ENCODE data around the gene RINT1.
"Not testable (repeated sequence)": the region's sequence is repeated elsewhere in the genome, so short reads cannot be mapped to it uniquely, and the experiment has no call there.

RINT1 gene

DNA sequence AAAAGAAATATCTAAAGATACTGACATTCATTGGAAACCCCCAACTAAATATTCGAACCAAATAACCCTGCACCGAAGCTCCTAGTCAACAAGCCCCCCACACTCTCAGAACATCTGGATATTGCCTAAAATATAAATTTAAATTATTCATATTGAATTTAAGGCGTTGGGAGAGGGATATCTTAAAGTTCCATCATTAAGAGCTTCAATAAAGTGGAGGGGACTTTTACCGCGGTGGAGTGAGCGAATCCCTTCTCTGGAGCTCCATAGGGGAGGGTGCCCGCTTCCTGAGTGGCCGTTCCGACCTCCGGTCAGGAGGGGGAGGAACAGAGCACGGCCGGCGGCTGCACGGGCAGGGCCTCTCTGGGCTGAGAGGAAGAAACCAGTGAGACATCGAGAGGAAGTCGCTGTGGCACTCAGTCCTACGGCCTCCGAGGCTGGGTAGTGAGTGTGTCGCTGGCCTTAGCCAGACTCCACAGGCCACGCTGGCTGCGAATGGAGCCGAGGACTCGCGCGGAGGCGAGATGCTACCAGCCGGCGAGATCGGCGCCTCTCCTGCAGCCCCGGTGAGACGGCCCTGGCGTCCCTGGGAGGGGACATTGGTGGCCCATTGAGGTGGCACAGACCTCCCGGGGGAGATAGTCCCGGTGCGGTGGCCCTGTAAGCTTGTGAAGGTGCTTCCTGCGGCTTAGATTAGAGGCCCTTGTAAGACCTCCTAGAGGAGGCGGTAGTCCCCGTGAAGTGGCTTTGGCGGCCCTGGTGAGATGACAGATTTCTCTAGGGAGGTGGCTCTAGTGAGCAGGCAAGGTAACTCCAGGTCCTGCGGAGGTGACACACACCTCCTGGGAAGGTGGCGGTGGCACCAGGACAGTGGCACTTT, at the start of gene RINT1:
RINT1 (plus strand) TSS at position 410 of the 880 bp plus-strand sequence; CDS start at position 525, 115 bp downstream.
- peak; percentile 95 for DNase-seq

- no peak for DNase-seq
These were observed 44.1 kb upstream of the RINT1 start for GRCh38 chr7:105487579-105488571.

GRCh38 chr7:105489409-105489808, 42.6 kb upstream of the RINT1 start:
- no peak for DNase-seq

DNA sequence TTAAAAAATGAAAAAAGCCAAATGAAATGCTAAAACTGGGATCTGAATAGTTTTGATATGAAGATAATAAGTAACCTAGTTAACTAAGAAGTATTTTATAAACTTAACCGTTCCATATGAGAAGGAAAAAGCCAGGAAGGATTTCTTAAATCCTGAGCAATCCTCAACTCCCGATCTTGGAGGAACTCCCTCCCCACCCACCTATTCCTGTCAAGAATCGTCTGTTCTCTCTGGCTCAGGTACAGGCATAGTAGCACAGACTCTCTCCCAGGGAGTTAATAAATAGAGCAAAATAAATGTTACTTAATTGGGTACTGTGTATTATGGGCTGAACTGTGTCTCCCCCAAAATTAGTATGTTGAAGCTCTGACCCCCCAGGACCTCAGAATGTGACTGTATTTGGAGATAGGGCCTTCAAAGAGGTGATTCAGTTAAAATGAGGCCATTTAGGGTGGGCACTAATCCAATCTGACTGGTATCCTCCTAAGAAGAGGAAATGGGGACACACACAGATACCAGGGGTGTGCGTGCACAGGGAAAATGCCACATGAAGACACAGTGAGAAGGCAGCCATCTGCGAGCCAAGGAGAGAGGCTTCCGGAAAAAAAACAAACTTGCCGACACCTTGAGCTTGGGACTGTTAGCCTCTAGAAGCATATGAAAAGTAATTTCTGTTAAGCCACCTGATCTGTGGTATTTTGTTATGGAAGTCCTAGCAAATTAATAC, 38.6 kb upstream of the RINT1 start:
- DNase-seq: no peak

DNA sequence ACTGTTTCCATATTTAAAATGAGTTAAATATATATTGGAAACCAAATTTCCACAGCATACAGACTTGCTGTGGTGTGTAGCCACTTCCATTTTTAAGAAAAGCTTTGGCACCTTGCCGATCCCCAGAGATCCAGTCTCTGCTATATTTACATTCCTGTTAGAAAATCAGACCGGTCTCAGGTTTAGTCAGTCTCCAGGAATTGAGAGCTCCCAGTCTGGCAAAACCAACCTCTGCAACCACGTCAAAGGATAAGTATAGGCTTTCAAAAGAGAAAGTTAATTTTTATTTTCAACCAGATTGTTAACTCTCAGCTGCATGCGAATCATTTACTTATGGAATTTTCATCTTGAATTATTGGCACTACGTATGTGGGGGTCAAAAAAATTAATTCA, 38.1 kb upstream of the RINT1 start:
- DNase-seq: peak; percentile 50

- DNase-seq: no peak
These were observed 35.5 kb upstream of the RINT1 start for GRCh38 chr7:105496521-105496920.

- DNase-seq: no peak
These were observed 35.0 kb upstream of the RINT1 start for GRCh38 chr7:105497016-105497415.

DNA sequence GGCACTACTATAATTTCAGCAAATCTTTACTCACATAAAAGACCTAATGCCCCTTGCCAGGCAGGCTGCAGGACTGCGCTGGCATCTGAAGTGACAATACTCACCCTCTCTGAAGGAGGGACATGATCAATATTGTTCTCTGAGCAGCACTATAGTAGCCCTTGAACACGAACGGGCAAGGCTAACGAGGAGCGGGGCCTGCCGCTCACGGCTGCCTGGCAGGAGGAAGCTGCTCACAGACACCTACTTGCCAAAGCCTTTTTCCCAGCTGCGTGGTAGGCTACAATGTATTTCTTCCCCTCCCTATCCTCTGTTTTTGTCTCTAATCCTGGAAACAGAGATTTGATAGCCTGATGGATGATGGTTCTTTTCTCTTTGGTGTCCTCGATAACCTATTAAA, 29.8 kb upstream of the RINT1 start:
- DNase-seq: no peak

- DNase-seq: no peak
These were observed 19.6 kb upstream of the RINT1 start for GRCh38 chr7:105512415-105512814.

DNA sequence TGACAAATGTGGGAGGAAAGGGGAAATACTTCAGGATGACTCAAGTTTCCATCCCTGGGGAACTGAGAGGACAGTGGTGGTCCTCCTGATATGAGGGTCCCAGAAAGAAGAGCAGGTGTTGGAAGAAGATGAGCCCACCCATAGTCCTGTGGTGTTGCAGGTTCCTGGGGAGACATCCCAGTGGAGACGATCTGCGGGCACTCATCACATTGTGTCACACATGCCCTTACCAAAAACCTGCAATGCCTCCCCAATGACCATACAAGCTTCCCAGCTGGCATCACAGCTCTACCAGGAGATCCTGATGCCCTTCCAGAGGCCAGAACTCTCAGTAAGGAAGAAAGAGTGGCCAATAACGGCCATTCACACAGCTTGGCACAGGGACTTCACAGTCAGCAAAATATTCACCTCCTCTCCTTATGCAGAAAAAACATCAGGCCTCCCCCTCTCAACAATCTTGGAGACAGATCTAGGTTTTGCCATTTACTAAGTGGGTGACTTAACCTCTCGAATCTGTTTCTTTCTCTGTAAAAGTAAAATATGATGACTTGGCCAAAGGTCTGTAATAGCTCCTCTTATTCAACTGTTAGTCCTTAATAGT, 19.0 kb upstream of the RINT1 start:
- no peak for DNase-seq

DNA sequence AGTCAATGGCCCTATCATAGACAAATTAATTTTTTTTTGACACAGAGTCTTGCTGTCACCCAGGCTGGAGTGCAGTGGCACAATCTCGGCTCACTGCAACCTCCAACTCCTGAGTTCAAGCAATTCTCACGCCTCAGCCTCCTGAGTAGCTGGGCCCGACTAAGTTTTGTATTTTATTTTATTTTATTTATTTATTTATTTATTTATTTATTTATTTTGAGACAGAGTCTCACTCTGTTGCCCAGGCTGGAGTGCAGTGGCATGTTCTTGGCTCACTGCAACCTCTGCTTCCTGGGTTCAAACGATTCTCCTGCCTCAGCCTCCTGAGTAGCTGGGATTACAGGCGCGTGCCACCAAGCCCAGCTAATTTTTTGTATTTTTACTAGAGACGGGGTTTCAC, 16.4 kb upstream of the RINT1 start:
- not testable (repeated sequence) for DNase-seq

GRCh38 chr7:105519353-105519752, 12.6 kb upstream of the RINT1 start:
- no peak for DNase-seq

DNA sequence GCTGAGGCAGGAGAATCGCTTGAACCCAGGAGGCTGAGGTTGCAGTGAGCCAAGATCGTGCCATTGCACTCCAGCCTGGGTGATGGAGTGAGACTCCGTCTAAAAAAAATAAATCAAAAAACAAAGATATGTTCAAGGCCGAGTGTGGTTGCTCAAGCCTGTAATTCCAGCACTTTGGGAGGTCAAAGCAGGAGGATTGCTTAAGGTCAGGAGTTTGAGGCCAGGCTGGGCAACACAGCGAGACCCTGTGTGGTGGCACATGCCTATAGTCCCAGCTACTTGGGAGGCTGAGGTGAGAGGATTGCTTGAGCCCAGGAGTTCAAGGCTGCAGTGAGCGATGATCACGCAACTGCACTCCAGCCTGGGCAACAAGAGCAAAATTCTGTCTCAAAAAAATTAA, 11.4 kb upstream of the RINT1 start:
- not testable (repeated sequence) for DNase-seq

DNA sequence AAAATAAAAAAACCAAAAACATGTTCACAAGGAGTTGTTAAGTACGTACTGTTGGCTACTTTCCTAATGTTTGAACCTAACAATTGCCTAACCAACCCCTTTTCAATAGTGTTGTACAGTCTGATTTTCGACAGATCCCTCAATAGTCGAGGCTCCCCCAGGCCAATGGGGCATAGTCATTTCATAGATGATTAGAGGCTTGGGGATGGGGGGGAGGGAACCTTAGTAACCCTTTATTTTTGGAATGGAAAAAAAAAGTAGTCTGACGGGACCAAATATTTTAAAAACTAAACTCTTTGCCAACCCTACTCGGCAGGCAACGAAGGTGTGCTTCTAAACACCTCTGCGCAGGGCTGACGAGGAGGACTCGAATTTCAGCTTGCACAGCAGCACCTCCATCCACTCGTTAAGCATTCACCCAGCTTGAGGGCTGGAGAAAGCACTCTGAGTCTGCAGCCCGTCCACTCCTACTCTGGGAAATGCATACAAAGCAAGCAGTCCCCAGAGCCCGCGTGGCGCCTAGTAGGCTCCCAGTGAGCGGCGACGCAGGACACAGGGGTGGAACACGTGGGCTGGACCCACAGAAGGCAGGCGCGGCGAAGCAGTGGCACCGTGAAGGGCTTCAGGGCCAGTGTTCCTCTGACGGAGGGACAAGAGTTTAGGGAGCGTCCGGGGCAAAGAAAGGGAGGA, 10.8 kb upstream of the RINT1 start:
- DNase-seq: no peak

DNA sequence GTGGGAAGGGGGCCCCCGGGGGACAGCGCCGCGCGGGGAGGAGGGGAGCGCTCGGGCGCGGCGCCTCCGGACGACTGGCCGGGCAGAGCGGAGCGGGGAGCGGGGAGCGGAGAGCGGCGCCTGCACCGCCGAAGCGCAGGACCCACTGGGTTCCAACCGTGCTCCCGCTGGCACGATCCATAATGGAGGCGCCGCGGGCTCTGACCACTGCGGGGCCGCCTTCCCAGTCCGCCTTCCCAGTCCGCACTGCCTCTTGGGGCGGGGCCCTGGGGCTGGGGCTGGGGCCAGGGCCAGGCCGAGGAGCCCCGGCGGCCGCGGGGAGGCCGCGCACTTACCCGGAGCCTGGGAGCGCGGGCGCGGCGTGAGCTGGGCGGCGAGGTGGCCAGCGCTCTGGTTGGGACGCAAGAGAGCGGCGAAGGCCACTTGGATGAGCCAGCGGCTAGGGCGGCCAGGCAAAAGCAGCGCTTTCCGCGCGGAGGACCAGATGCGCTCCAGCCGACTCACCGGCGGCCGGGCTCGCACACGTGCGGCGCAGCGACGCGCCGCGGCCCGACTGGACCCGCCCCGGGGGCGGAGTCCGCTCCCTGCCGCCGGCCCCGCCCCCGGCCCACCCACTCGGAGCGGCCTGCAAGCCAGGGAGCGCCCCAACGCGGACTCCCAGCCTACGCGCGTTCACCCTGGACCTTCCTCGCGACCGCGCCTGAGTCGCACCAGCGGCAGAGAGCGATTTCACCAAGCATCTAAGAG, 10.1 kb upstream of the RINT1 start, which contains the start of gene PUS7:
PUS7 (minus strand) TSS at position 555 of the 747 bp plus-strand sequence. CDS start 13,759 bp downstream, outside the sequence.
- peak; percentile 93 for DNase-seq

GRCh38 chr7:105524423-105524822, 7.6 kb upstream of the RINT1 start:
- DNase-seq: not testable (repeated sequence)

DNA sequence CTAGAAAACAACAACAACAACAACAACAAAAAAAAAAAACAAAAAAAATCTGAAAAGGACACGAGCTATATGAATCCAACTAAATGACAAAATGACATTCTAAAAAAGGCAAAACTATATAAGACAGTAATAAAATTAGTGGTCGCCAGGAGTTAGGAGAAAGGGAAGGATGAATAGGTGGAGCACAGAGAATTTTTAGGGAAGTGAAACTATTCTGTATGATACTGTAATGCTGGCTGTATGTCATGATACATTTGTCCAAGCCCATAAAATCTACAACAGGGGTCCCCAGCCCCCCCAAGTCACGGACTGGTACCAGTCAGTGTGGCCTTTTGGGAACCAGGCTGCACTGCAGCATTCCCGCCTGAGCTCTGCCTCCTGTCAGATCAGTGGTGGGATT, 7.2 kb upstream of the RINT1 start:
- no peak for DNase-seq

GRCh38 chr7:105527737-105528136, 4.3 kb upstream of the RINT1 start:
- DNase-seq: not testable (repeated sequence)

GRCh38 chr7:105530126-105530525, 1.9 kb upstream of the RINT1 start:
- DNase-seq: no peak

GRCh38 chr7:105530546-105530945, 1.5 kb upstream of the RINT1 start:
- DNase-seq: no peak
